ENCODE results near the gene CAP1. TPM values are rescaled to one million over a fixed set of nuclear protein-coding genes. Genes with fewer than 3 reads are reported as not detected.

CAP1 gene
- total and polyA plus RNA-seq, 3 donors from 2014 or later = 159 to 231 (median 160) TPM

GRCh38 chr1:40072142-40072541 is 31.6 kb downstream of the CAP1 start:
- no peaks in the 10 kb centered on the region for H3K36me3 ChIP-seq (ENCODE audit: low read depth, missing control alignments)
- TF ChIP-seq POLR2A (IDR thresholded peaks at IDR 0.05) (no peak), CTCF (IDR thresholded peaks at IDR 0.05) (no peak)

GRCh38 chr1:40073062-40073461 is 32.5 kb downstream of the CAP1 start:
- Histone ChIP-seq H3K4me1 (no peaks in the 10 kb centered on the region), H3K27ac (no peak overlapping the region), H3K9me3 (no peaks in the 10 kb centered on the region), H3K4me3 (no peak overlapping the region), H3K36me3 (ENCODE audit: low read depth, missing control alignments) (no peaks in the 10 kb centered on the region), H3K27me3 (no peaks in the 10 kb centered on the region)
- intact Hi-C loops (cut with DNase I; ENCODE audit: low total_unique reads) = no loop called here
- DNase-seq = no peak
- WGBS, 2 donors = 81 to 90% methylated on average over 4 of the region's 4 CpGs
- TF ChIP-seq CTCF (IDR thresholded peaks at IDR 0.05) (no peak), POLR2A (IDR thresholded peaks at IDR 0.05) (no peak)

More at GRCh38 chr1:40072142-40072541, 31.6 kb downstream of the CAP1 start:
- H3K27ac ChIP-seq = no peak overlapping the region
- H3K4me1 ChIP-seq = no peaks in the 10 kb centered on the region
- H3K4me3 ChIP-seq = no peak overlapping the region
- DNase-seq = no peak
- no peaks in the 10 kb centered on the region for H3K27me3 ChIP-seq
- no peaks in the 10 kb centered on the region for H3K9me3 ChIP-seq
- intact Hi-C loops (cut with DNase I; ENCODE audit: low total_unique reads) = no loop called here

GRCh38 chr1:40075266-40075665 is 34.7 kb downstream of the CAP1 start:
- no peak for DNase-seq
- intact Hi-C loops (cut with DNase I; ENCODE audit: low total_unique reads) = no loop called here
- H3K36me3 ChIP-seq (ENCODE audit: low read depth, missing control alignments) = no peaks in the 10 kb centered on the region

GRCh38 chr1:40076895-40077312 is 36.4 kb downstream of the CAP1 start:
- Histone ChIP-seq H3K9me3 (no peaks in the 10 kb centered on the region), H3K4me3 (no peak overlapping the region), H3K36me3 (ENCODE audit: low read depth, missing control alignments) (no peaks in the 10 kb centered on the region), H3K27ac (peak overlapping the region in 1 of 2 donors; percentile 51), H3K27me3 (no peaks in the 10 kb centered on the region), H3K4me1 (no peaks in the 10 kb centered on the region)
- intact Hi-C loops (cut with DNase I; ENCODE audit: low total_unique reads) = no loop called here
- WGBS, 2 donors = 56 to 61% methylated on average over 5 of the region's 5 CpGs
- no peak for DNase-seq
- no peak for TF ChIP-seq POLR2A (IDR thresholded peaks at IDR 0.05)
- no peak for TF ChIP-seq CTCF (IDR thresholded peaks at IDR 0.05)

More at GRCh38 chr1:40075266-40075665, 34.7 kb downstream of the CAP1 start:
- H3K4me3 ChIP-seq = no peak overlapping the region
- no peak for TF ChIP-seq POLR2A (IDR thresholded peaks at IDR 0.05)
- no peak for TF ChIP-seq CTCF (IDR thresholded peaks at IDR 0.05)
- no peaks in the 10 kb centered on the region for H3K9me3 ChIP-seq
- 81 to 83% methylated on average over 4 of the region's 4 CpGs for WGBS, 2 donors
- no peak overlapping the region for H3K27ac ChIP-seq
- no peaks in the 10 kb centered on the region for H3K27me3 ChIP-seq
- no peaks in the 10 kb centered on the region for H3K4me1 ChIP-seq

- peak; percentile 66 for DNase-seq
- intact Hi-C loops (cut with DNase I; ENCODE audit: low total_unique reads) = no loop called here
- no peaks in the 10 kb centered on the region for H3K36me3 ChIP-seq (ENCODE audit: low read depth, missing control alignments)
Measured at GRCh38 chr1:40078512-40079333, 38.2 kb downstream of the CAP1 start.

More at GRCh38 chr1:40078512-40079333, 38.2 kb downstream of the CAP1 start:
- Histone ChIP-seq H3K9me3 (no peaks in the 10 kb centered on the region), H3K4me3 (no peak overlapping the region), H3K27ac (no peak overlapping the region), H3K4me1 (peaks cover 2% of the 10 kb centered on the region), H3K27me3 (no peaks in the 10 kb centered on the region)
- TF ChIP-seq CTCF (IDR thresholded peaks at IDR 0.05) = peak; percentile 39 to 72 (median 57)
- TF ChIP-seq POLR2A (IDR thresholded peaks at IDR 0.05) = no peak
- WGBS, 2 donors = 92 to 93% methylated on average over 5 of the region's 5 CpGs

Data from testis (tissue), 3 donors.